K562 (cell line): ENCODE results near the gene CHMP4B. TPM values are rescaled to one million over a fixed set of nuclear protein-coding genes. Genes with fewer than 3 reads are reported as not detected.
A peak's percentile ranks its signal among the peaks of the same experiment; 100 is the strongest.

Experiments used
- ATAC-seq: fragments of 200-7000 bp; cut with Tn5 transposase; 3 replicates; pipeline ENCODE4 v1.9.1; 2020; ENCODE audit warnings: moderate library complexity
- BruUV-seq: library from RNA; stranded (reverse); fragments of 400-500 nt; replicated peaks from 2 replicates; lab custom pipeline; 2021; lab: Mats Ljungman, UMichigan
- CTCF ChIA-PET: fragments of 300-600 bp; formaldehyde crosslinking; extraction: SDS; loops from one replicate; lab custom pipeline; 2021; ENCODE audit warnings: low intra/inter-chr PET ratio; lab: Yijun Ruan, JAX
- POLR2A ChIA-PET: fragments of 300-600, 350-650 bp; sonication (Branson Sonifier 250); formaldehyde crosslinking; extraction: SDS; loops from one replicate; lab custom pipeline; 2021; ENCODE audit warnings: antibody characterized with exemption, inconsistent platforms; lab: Yijun Ruan, JAX
- DNase-seq, 4 experiments: peaks; one replicate each; pipeline versions ENCODE4 v3.0.0 to v3.0.0-alpha.2; 2011 to 2018; ENCODE audit warnings: low spot score in 3 of 4, mixed read lengths in 3 of 4; ENCODE audit errors: extremely low read depth in 1 of 4
- FAIRE-seq: peaks from 2 replicates; lab custom pipeline; 2011; peaks lifted over from hg19 to GRCh38; lab: Jason Lieb, UNC
- H2AFZ ChIP-seq: 2 replicates; pipeline ENCODE4 v1.6.0; 2011; ENCODE audit warnings: low read depth, low read length, control low read depth, inconsistent platforms
- H3K27ac ChIP-seq: fragments of 200-600 bp; 3 replicates; pipeline ENCODE4 v1.8.0; 2011; ENCODE audit warnings: low read depth, mild to moderate bottlenecking, control low read depth, inconsistent platforms, low read length, moderate library complexity, mixed read lengths; ENCODE audit errors: extremely low read depth
- H3K27me3 ChIP-seq, 2 experiments: fragments of 300-600 bp in 1 of 2; 2 replicates in 1 of 2; 3 replicates in 1 of 2; pipeline versions ENCODE4 v1.6.0 to v1.8.0; 2011; ENCODE audit warnings: inconsistent platforms in 2 of 2, low read length in 2 of 2, mild to moderate bottlenecking in 1 of 2, mixed read lengths in 1 of 2, moderate library complexity in 1 of 2; ENCODE audit not compliant: control insufficient read depth in 2 of 2, insufficient read depth in 2 of 2
- H3K36me3 ChIP-seq: fragments of 300-600 bp; 3 replicates; pipeline ENCODE4 v1.8.0; 2011; ENCODE audit warnings: mild to moderate bottlenecking, low read length, inconsistent platforms; ENCODE audit not compliant: control insufficient read depth, insufficient read depth
- H3K4me1 ChIP-seq, 2 experiments: fragments of 200-600 bp in 1 of 2; replicated peaks in 1 of 2; 2 replicates in 1 of 2; 3 replicates in 1 of 2; pipeline versions ENCODE4 v1.5.1 to v1.8.0; 2011; ENCODE audit warnings: inconsistent platforms in 2 of 2, low read length in 2 of 2, mild to moderate bottlenecking in 1 of 2, mixed read lengths in 1 of 2, moderate library complexity in 1 of 2; ENCODE audit not compliant: control insufficient read depth in 2 of 2, insufficient read depth in 2 of 2
- H3K4me2 ChIP-seq: 2 replicates; pipeline ENCODE4 v1.6.1; 2011; ENCODE audit warnings: low read length, control low read depth, inconsistent platforms, mixed read lengths; ENCODE audit not compliant: insufficient read depth
- H3K4me3 ChIP-seq: fragments of 200-600 bp; sonication (generic), shearing (Covaris generic); 2 replicates; pipeline ENCODE4 v1.5.1; 2016; ENCODE audit warnings: control low read depth, inconsistent platforms
- H3K79me2 ChIP-seq: fragments of 200-600 bp; 3 replicates; pipeline ENCODE4 v1.8.0; 2011; ENCODE audit warnings: low read length, inconsistent platforms; ENCODE audit not compliant: control insufficient read depth, insufficient read depth
- H3K9ac ChIP-seq, 2 experiments: 2 replicates each; pipeline versions ENCODE4 v1.6.0 to v1.6.1; 2011; ENCODE audit warnings: low read depth in 2 of 2, low read length in 2 of 2, control low read depth in 1 of 2, inconsistent platforms in 1 of 2, mild to moderate bottlenecking in 1 of 2, mixed read lengths in 1 of 2; ENCODE audit not compliant: insufficient read depth in 1 of 2
- H3K9me1 ChIP-seq: one replicate; pipeline ENCODE4 v1.6.0; 2011; ENCODE audit warnings: inconsistent platforms, mild to moderate bottlenecking, low read length, moderate library complexity; ENCODE audit not compliant: control insufficient read depth, insufficient read depth
- H3K9me3 ChIP-seq: replicated peaks from 2 replicates; pipeline ENCODE4 v1.5.1; 2011; ENCODE audit warnings: low read depth, low read length, inconsistent platforms; ENCODE audit not compliant: control insufficient read depth, insufficient read depth
- H4K20me1 ChIP-seq: replicated peaks from 2 replicates; pipeline ENCODE4 v1.6.1; 2011; ENCODE audit warnings: low read length, inconsistent platforms, mixed read lengths; ENCODE audit not compliant: control insufficient read depth, insufficient read depth
- CEBPG ChIP-seq, 3 experiments: fragments of 200-800 bp in 1 of 3; sonication (Bioruptor generic) in 1 of 3; sonication (generic) in 1 of 3; formaldehyde crosslinking in 1 of 3; IDR thresholded peaks in 2 of 3; conservative IDR thresholded peaks in 1 of 3; 2 replicates each; pipeline versions ENCODE4 v1.6.1 to v1.8.0; 2016 to 2022; ENCODE audit warnings: missing compliant biosample characterization in 2 of 3, missing genetic modification characterization in 2 of 3, mild to moderate bottlenecking in 1 of 3, missing genetic modification reagents in 1 of 3
- CHD4 ChIP-seq: fragments of 200-600 bp; sonication (generic); IDR thresholded peaks from 3 replicates; pipeline ENCODE4 v1.6.1; 2012; ENCODE audit warnings: low read depth, mild to moderate bottlenecking, mixed read lengths, low read length, inconsistent platforms; ENCODE audit not compliant: insufficient read depth, insufficient replicate concordance, poor library complexity, severe bottlenecking
- ILF3 ChIP-seq: fragments of 450-650 bp; IDR thresholded peaks from 2 replicates; pipeline ENCODE4 v1.6.1; 2018; ENCODE audit warnings: antibody characterized with exemption, mild to moderate bottlenecking, moderate library complexity, borderline replicate concordance
- ZNF395 ChIP-seq: fragments of 200-800 bp; sonication (Bioruptor generic); IDR thresholded peaks from 2 replicates; pipeline ENCODE4 v1.6.1; 2017; ENCODE audit warnings: missing genetic modification characterization, missing compliant biosample characterization
- WGBS: fragments of 100-300 bp; shearing (Covaris generic); methylation state at CpG from one replicate; pipeline ENCODE4 v1.1.6; 2016; ENCODE audit warnings: low coverage, mixed read lengths; ENCODE audit not compliant: insufficient coverage; ENCODE audit errors: missing lambda C conversion rate; 5-methylcytosine and 5-hydroxymethylcytosine counted together
- in situ Hi-C: fragments of 300-500 bp; cut with MboI; formaldehyde crosslinking; loops from 4 replicates; pipeline ENCODE4 v1.15.0; 2018; ENCODE audit warnings: inconsistent platforms, mixed read lengths
- intact Hi-C: fragments of 100-400 bp; cut with micrococcal nuclease; formaldehyde crosslinking; loops from 2 replicates; pipeline ENCODE4 v1.14.2; 2022
- polyA plus RNA-seq, 8 experiments: library from polyadenylated mRNA; depleted of rRNA in 4 of 8; stranded (reverse) in 5 of 8; unstranded in 3 of 8; fragments of >200 nt; fragmentation: Nextera tagmentation in 2 of 8; fragmentation: Illumina TruSeq in 1 of 8; extraction: Ambion mirVana in 2 of 8; extraction: Trizol in 1 of 8; gene quantifications; 2 replicates each; pipeline versions ENCODE4 v1.2.1 to v1.2.3, GENCODE V29; 2011 to 2014; ENCODE audit warnings: inconsistent platforms in 1 of 8, missing spikeins in 1 of 8
- total RNA-seq, 7 experiments: library from RNA; depleted of rRNA in 6 of 7; stranded (reverse); fragments of >200 nt in 6 of 7; fragmentation: Illumina TruSeq in 2 of 7; extraction: Trizol in 2 of 7; gene quantifications; 2 replicates each; pipeline versions ENCODE4 v1.2.1 to v1.2.3, GENCODE V29; 2011 to 2021; ENCODE audit warnings: low replicate concordance in 1 of 7
- TF ChIP-seq, protein P1 (sequence below), 3 experiments: IDR thresholded peaks in 2 of 3; conservative IDR thresholded peaks in 1 of 3; 2 replicates each; pipeline ENCODE4 v1.5.1; 2011 to 2012; ENCODE audit warnings: low read length in 3 of 3, mild to moderate bottlenecking in 3 of 3, control low read depth in 2 of 3, improper control_type of control experiment in 1 of 3, inconsistent platforms in 1 of 3, low read depth in 1 of 3, mixed read lengths in 1 of 3, moderate library complexity in 1 of 3; ENCODE audit not compliant: insufficient read depth in 2 of 3
- TF ChIP-seq, protein P2 (sequence below): fragments of 450-650 bp; IDR thresholded peaks from 2 replicates; pipeline ENCODE4 v1.6.1; 2017; ENCODE audit warnings: mild to moderate bottlenecking, moderate library complexity

The CHMP4B gene
- total and polyA plus RNA-seq, 9 of the 15 experiments (the other 6 are each of a cell fraction or from before 2014, with no cell fraction given), result 1.8 to 64.7 (median 31.8) TPM

GRCh38 chr20:33770005-33770404 is 41.1 kb upstream of the CHMP4B start:
- H3K9me3 ChIP-seq, result no peaks in the 10 kb centered on the region
- DNase-seq (no peak), ATAC-seq (0 out of 3 replicates have a peak, but pooled peaks have one; percentile 38), FAIRE-seq (no peak)
- H3K4me3 ChIP-seq, result no peak overlapping the region
- CTCF ChIA-PET, result no interaction called here
- H3K4me1 ChIP-seq, result peaks cover 8 to 10% of the 10 kb centered on the region in 2 experiments; a peak in 4 of 5 replicates
- peak overlapping the region in 1 of 2 experiments; percentile 64; a peak in 2 of 4 replicates for H3K9ac ChIP-seq
- no peak overlapping the region for H3K4me2 ChIP-seq
- H3K27me3 ChIP-seq, result no peaks in the 10 kb centered on the region
- H3K79me2 ChIP-seq, result no peaks in the 10 kb centered on the region
- WGBS, result 38% methylated on average over 10 of the region's 10 CpGs
- H3K27ac ChIP-seq, result no peak overlapping the region
- no peaks in the 10 kb centered on the region for H3K9me1 ChIP-seq
- no peak overlapping the region for H2AFZ ChIP-seq
- H3K36me3 ChIP-seq, result no peaks in the 10 kb centered on the region
- TF ChIP-seq, protein P1, sequence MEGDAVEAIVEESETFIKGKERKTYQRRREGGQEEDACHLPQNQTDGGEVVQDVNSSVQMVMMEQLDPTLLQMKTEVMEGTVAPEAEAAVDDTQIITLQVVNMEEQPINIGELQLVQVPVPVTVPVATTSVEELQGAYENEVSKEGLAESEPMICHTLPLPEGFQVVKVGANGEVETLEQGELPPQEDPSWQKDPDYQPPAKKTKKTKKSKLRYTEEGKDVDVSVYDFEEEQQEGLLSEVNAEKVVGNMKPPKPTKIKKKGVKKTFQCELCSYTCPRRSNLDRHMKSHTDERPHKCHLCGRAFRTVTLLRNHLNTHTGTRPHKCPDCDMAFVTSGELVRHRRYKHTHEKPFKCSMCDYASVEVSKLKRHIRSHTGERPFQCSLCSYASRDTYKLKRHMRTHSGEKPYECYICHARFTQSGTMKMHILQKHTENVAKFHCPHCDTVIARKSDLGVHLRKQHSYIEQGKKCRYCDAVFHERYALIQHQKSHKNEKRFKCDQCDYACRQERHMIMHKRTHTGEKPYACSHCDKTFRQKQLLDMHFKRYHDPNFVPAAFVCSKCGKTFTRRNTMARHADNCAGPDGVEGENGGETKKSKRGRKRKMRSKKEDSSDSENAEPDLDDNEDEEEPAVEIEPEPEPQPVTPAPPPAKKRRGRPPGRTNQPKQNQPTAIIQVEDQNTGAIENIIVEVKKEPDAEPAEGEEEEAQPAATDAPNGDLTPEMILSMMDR (IDR thresholded peaks at IDR 0.05 in 2 of 3, conservative IDR thresholded peaks at IDR 0.05 in 1 of 3; ENCODE audit: insufficient read depth in 2 of 3, low read depth in 1 of 3, low read length in 3 of 3), result peak in 1 of 3 experiments; percentile 11; a peak in 1 of 6 replicates
- TF ChIP-seq ILF3, result no peak
- in situ Hi-C loops (no loop called here), intact Hi-C loops (no loop called here)
- POLR2A ChIA-PET, result interaction anchor here (0.6 to 1.0 kb wide), 2 partner anchors 10 to 15 kb away, joined by 3 to 4 read pairs; no protein-coding TSS in a partner anchor
- BruUV-seq, result no TSS peak
- H4K20me1 ChIP-seq, result no peaks in the 10 kb centered on the region

DNA sequence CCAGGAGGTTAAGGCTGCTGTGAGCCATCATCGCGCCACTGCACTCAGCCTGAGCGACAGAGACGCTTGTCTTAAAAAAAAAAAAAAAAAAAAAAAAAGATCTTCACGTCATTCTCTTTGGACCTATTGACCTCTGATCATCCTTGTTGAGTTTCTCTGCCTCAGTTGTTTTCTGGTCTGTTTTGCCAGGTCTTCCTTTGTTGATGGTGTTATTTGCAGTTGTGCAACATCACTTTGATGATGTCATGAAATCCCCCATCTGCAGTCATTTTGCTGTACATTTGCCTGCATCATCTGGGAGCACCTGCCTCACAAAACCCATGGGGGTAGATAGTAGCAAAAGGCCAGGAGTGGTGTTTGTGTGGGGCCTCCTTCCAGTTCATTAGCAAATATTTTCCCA is 39.2 kb upstream of the CHMP4B start:
- no peaks in the 10 kb centered on the region for H3K9me1 ChIP-seq
- H3K36me3 ChIP-seq, result no peaks in the 10 kb centered on the region
- ATAC-seq (no peak), DNase-seq (no peak), FAIRE-seq (no peak)
- no peak overlapping the region for H3K27ac ChIP-seq
- in situ Hi-C loops, result no loop called here
- no peak overlapping the region for H3K4me3 ChIP-seq
- peaks cover 5% of the 10 kb centered on the region in 2 experiments; a peak in 4 of 5 replicates for H3K4me1 ChIP-seq
- no peak overlapping the region for H3K9ac ChIP-seq
- no peaks in the 10 kb centered on the region for H3K79me2 ChIP-seq
- no peaks in the 10 kb centered on the region for H3K27me3 ChIP-seq
- H3K4me2 ChIP-seq, result no peak overlapping the region
- CTCF ChIA-PET, result no interaction called here
- H2AFZ ChIP-seq, result no peak overlapping the region
- POLR2A ChIA-PET, result no interaction called here
- H3K9me3 ChIP-seq, result no peaks in the 10 kb centered on the region
- BruUV-seq, result no TSS peak
- intact Hi-C loops, result no loop called here
- H4K20me1 ChIP-seq, result no peaks in the 10 kb centered on the region
- 91% methylated on average over 4 of the region's 5 CpGs for WGBS
- TF ChIP-seq CHD4 (no peak), ZNF395 (no peak), CEBPG (CRISPR knock-in tag; IDR thresholded peaks at IDR 0.05) (peak; percentile 44; the same call in 1 of the 2 replicates), CEBPG (tag; conservative IDR thresholded peaks at IDR 0.05 in 1 of 2, IDR thresholded peaks at IDR 0.05 in 1 of 2) (peak in 1 of 2 experiments; percentile 37; a peak in 1 of 4 replicates)
- TF ChIP-seq, protein P2, sequence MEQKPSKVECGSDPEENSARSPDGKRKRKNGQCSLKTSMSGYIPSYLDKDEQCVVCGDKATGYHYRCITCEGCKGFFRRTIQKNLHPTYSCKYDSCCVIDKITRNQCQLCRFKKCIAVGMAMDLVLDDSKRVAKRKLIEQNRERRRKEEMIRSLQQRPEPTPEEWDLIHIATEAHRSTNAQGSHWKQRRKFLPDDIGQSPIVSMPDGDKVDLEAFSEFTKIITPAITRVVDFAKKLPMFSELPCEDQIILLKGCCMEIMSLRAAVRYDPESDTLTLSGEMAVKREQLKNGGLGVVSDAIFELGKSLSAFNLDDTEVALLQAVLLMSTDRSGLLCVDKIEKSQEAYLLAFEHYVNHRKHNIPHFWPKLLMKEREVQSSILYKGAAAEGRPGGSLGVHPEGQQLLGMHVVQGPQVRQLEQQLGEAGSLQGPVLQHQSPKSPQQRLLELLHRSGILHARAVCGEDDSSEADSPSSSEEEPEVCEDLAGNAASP, result no peak
